Fibroblast of lung (primary cell): ENCODE results near the gene ANKS1A. TPM values are rescaled to one million over a fixed set of nuclear protein-coding genes. Genes with fewer than 3 reads are reported as not detected.

Experiments used
- DNase-seq, 2 donors: peaks; one replicate each; pipeline versions ENCODE4 v3.0.0 to v3.0.0-alpha.2; 2010; ENCODE audit warnings: low read depth in 2 of 2
- H2AFZ ChIP-seq: 2 replicates; pipeline ENCODE4 v1.5.1; 2012; ENCODE audit warnings: low read length, control low read depth, inconsistent platforms
- H3K27ac ChIP-seq: 2 replicates; pipeline ENCODE4 v1.5.1; 2011; ENCODE audit warnings: low read length, control low read depth; ENCODE audit not compliant: insufficient read depth
- H3K27me3 ChIP-seq: 2 replicates; pipeline ENCODE4 v1.5.1; 2011; ENCODE audit warnings: mild to moderate bottlenecking, low read length; ENCODE audit not compliant: control insufficient read depth, insufficient read depth
- H3K36me3 ChIP-seq: 2 replicates; pipeline ENCODE4 v1.5.1; 2011; ENCODE audit warnings: low read length; ENCODE audit not compliant: control insufficient read depth, insufficient read depth
- H3K4me1 ChIP-seq: 2 replicates; pipeline ENCODE4 v1.5.1; 2011; ENCODE audit warnings: low read length; ENCODE audit not compliant: control insufficient read depth, insufficient read depth; ENCODE audit errors: extremely low read depth
- H3K4me2 ChIP-seq: 2 replicates; pipeline ENCODE4 v1.5.1; 2011; ENCODE audit warnings: low read length, control low read depth; ENCODE audit not compliant: insufficient read depth; ENCODE audit errors: extremely low read depth
- H3K4me3 ChIP-seq, 4 experiments: fragments of 200-600 bp in 1 of 4; sonication (generic) in 1 of 4; replicated peaks in 1 of 4; 2 replicates each; pipeline ENCODE4 v1.5.1; 2011 to 2016; ENCODE audit warnings: low read length in 4 of 4, low read depth in 3 of 4, mild to moderate bottlenecking in 3 of 4, control low read depth in 2 of 4, inconsistent platforms in 1 of 4, mixed read lengths in 1 of 4; ENCODE audit not compliant: insufficient read depth in 1 of 4; ENCODE audit errors: control extremely low read depth in 1 of 4
- H3K79me2 ChIP-seq: 2 replicates; pipeline ENCODE4 v1.5.1; 2012; ENCODE audit warnings: mild to moderate bottlenecking, low read length, inconsistent platforms; ENCODE audit not compliant: control insufficient read depth, insufficient read depth
- H3K9ac ChIP-seq: 2 replicates; pipeline ENCODE4 v1.5.1; 2011; ENCODE audit warnings: mild to moderate bottlenecking, low read length, control low read depth; ENCODE audit not compliant: insufficient read depth
- H3K9me3 ChIP-seq: 2 replicates; pipeline ENCODE4 v1.5.1; 2012; ENCODE audit warnings: low read depth, low read length; ENCODE audit not compliant: control insufficient read depth, insufficient read depth
- H4K20me1 ChIP-seq: 2 replicates; pipeline ENCODE4 v1.5.1; 2011; ENCODE audit warnings: low read length; ENCODE audit not compliant: control insufficient read depth, insufficient read depth; ENCODE audit errors: extremely low read depth
- CTCF ChIP-seq, 2 donors: IDR thresholded peaks in 1 of 2; conservative IDR thresholded peaks in 1 of 2; 1 replicate in 1 of 2; 2 replicates in 1 of 2; pipeline ENCODE4 v1.5.1; 2011 to 2012; ENCODE audit warnings: low read length in 2 of 2, control low read depth in 1 of 2, inconsistent platforms in 1 of 2, low read depth in 1 of 2, mild to moderate bottlenecking in 1 of 2
- EZH2 ChIP-seq: IDR thresholded peaks from 2 replicates; pipeline ENCODE4 v1.5.1; 2012; ENCODE audit warnings: low read length, control low read depth, mild to moderate bottlenecking; ENCODE audit errors: missing control alignments
- polyA plus RNA-seq, 2 donors: library from polyadenylated mRNA; depleted of rRNA in 1 of 2; stranded (reverse) in 1 of 2; unstranded in 1 of 2; fragments of >200 nt; gene quantifications; 2 replicates each; pipeline ENCODE4 v1.2.1, GENCODE V29; 2011 to 2012; ENCODE audit warnings: missing spikeins in 1 of 2
- total RNA-seq: library from RNA; depleted of rRNA; stranded (reverse); fragments of >200 nt; gene quantifications from 2 replicates; pipeline ENCODE4 v1.2.1, GENCODE V29; 2014

ANKS1A gene
- total and polyA plus RNA-seq, 2 donors (not counting 1 experiment from before 2014, with no cell fraction given), result 3.6 to 7.8 TPM

DNA sequence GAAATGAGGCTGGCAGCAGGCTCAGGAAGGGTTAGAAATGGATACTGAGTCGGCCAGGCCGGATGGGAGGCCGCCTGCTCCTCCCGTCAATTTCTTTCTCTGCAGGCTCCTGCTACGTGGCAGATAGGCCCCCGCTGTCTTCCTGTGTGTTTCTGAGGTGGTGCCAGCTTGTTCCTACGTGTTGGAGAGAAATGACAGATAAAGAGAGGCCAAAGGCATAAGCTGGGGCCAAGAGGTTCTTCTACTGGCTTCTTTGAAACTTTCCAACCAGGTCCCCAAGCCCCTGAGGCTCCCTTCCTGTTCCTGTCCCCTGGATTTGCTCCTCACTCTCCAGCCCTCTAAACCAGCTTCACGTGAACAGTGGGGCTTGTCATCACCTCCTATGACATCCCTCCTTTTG lies 175.2 kb downstream of the ANKS1A start:
- Histone ChIP-seq H3K27ac (no peak overlapping the region), H3K4me1 (no peaks in the 10 kb centered on the region), H2AFZ (no peak overlapping the region), H3K9me3 (no peaks in the 10 kb centered on the region), H4K20me1 (no peaks in the 10 kb centered on the region), H3K4me3 (no peak overlapping the region), H3K9ac (no peak overlapping the region), H3K27me3 (no peaks in the 10 kb centered on the region), H3K4me2 (no peak overlapping the region), H3K36me3 (peaks cover 4% of the 10 kb centered on the region), H3K79me2 (no peaks in the 10 kb centered on the region)
- TF ChIP-seq EZH2, result no peak
- TF ChIP-seq CTCF (conservative IDR thresholded peaks at IDR 0.05 in 1 of 2, IDR thresholded peaks at IDR 0.05 in 1 of 2; ENCODE audit: low read depth in 1 of 2, low read length in 2 of 2), result no peak
- no peak for DNase-seq

DNA sequence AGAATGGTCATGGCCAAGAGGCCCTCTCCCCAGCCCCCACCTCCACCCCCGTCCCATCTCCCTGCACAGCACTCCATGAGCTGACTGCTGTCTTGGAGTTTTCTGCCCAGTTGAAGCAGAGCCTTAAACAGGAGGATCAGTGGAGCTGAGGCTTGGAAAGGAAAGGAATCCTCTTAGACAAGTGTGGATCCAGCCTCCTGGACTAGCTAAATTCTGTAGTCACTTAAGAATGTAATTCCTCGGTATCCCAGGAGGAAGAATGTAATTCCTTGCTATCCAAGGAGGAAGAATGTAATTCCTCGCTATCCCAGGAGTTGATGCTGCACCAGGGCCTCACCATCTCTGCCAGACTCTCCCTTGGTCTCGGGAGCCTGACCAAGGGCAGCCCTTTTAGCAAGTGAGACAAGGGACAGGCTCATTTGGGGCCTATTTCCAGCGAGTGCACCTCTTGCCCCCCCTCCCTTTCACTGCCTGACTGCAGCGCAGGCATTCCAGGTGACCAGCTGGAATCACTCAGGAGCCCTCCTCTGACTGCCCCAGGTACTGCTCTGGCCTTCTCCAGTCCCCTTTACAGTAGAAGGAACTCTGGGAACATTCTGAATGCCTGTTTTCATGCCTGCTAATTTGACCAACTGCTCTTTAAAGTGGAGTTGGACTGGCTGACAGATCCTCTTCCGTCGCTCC lies 175.8 kb downstream of the ANKS1A start:
- Histone ChIP-seq H4K20me1 (no peaks in the 10 kb centered on the region), H3K27me3 (no peaks in the 10 kb centered on the region), H3K4me1 (no peaks in the 10 kb centered on the region), H3K79me2 (no peaks in the 10 kb centered on the region), H3K9ac (no peak overlapping the region), H3K4me2 (no peak overlapping the region), H2AFZ (no peak overlapping the region), H3K4me3 (no peak overlapping the region), H3K27ac (no peak overlapping the region), H3K9me3 (no peaks in the 10 kb centered on the region), H3K36me3 (peaks cover 4% of the 10 kb centered on the region)
- TF ChIP-seq EZH2, result no peak
- no peak for TF ChIP-seq CTCF (conservative IDR thresholded peaks at IDR 0.05 in 1 of 2, IDR thresholded peaks at IDR 0.05 in 1 of 2; ENCODE audit: low read depth in 1 of 2, low read length in 2 of 2)
- no peak for DNase-seq

DNA sequence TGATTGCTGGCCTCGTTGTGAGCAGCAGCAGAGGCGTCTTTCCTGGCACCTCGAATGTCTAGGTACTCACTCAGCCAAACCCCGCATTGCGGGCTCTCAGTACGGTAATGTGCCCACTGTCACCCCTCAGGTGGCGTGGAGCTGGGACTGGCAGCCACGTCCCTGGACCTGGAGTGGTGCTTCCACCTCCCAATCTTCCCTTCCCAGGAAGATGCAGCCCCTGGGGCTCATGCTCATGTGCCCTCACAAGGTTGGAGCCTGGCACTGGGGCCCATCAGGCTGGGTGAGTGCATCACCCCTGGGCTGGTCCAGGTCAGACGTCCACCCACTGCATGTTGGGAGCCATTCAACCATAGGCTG lies 176.4 kb downstream of the ANKS1A start:
- Histone ChIP-seq H3K4me3 (no peak overlapping the region), H3K79me2 (no peaks in the 10 kb centered on the region), H3K4me1 (no peaks in the 10 kb centered on the region), H3K36me3 (peaks cover 2% of the 10 kb centered on the region), H3K27ac (no peak overlapping the region), H3K9ac (no peak overlapping the region), H3K4me2 (no peak overlapping the region), H2AFZ (no peak overlapping the region), H3K27me3 (no peaks in the 10 kb centered on the region), H4K20me1 (no peaks in the 10 kb centered on the region), H3K9me3 (no peaks in the 10 kb centered on the region)
- no peak for DNase-seq
- TF ChIP-seq CTCF (conservative IDR thresholded peaks at IDR 0.05 in 1 of 2, IDR thresholded peaks at IDR 0.05 in 1 of 2; ENCODE audit: low read depth in 1 of 2, low read length in 2 of 2), result no peak
- TF ChIP-seq EZH2, result no peak
